ENCODE results near the gene SFR1. TPM values are rescaled to one million over a fixed set of nuclear protein-coding genes. Genes with fewer than 3 reads are reported as not detected.
A peak's percentile ranks its signal among the peaks of the same experiment; 100 is the strongest.

Gene SFR1
- total RNA-seq, 2 experiments from 2014 or later: 13.9 to 14.8 TPM

- peak overlapping the region; percentile 80 for H3K4me2 ChIP-seq (ENCODE audit: low read length)
- POLR2A ChIA-PET: interaction anchor here (0.6 to 2.3 kb wide), 5 partner anchors 43 to 207 kb away, joined by 3 to 10 read pairs (median 4); no protein-coding TSS in a partner anchor
Measured at GRCh38 chr10:104123397-104123796, 1.4 kb downstream of the SFR1 start.

GRCh38 chr10:104127411-104127810, 5.4 kb downstream of the SFR1 start:
- Histone ChIP-seq H4K20me1 (ENCODE audit: insufficient read depth, low read length) (no peaks in the 10 kb centered on the region), H3K79me2 (ENCODE audit: insufficient read depth, low read depth, low read length) (peaks cover 9% of the 10 kb centered on the region; the same call in 1 of the 2 replicates), H3K4me3 (ENCODE audit: low read depth, low read length, poor library complexity, severe bottlenecking) (no peak overlapping the region), H3K9me3 (ENCODE audit: low read length) (no peaks in the 10 kb centered on the region), H3K4me1 (ENCODE audit: insufficient read depth, low read length, poor library complexity, severe bottlenecking) (peaks cover 13% of the 10 kb centered on the region), H3K9me2 (ENCODE audit: insufficient read depth, low read length) (no peaks in the 10 kb centered on the region), H3K4me2 (ENCODE audit: low read length) (no peak overlapping the region), H2AFZ (ENCODE audit: low read length) (no peak overlapping the region), H3K27ac (ENCODE audit: low read depth, low read length, poor library complexity, severe bottlenecking) (no peak overlapping the region), H3K36me3 (ENCODE audit: insufficient read depth, low read length) (peaks cover 7% of the 10 kb centered on the region)
- intact Hi-C loops (cut with micrococcal nuclease; ENCODE audit: unreplicated experiment): no loop called here
- BruUV-seq (replicated peaks): no TSS peak
- ChIA-PET CTCF (ENCODE audit: unreplicated experiment) (no interaction called here), POLR2A (interaction anchor here (1.0 kb wide), 1 partner anchor 15 kb away, joined by 3 read pairs; no protein-coding TSS in a partner anchor)
- peak; percentile 34 for DNase-seq (ENCODE audit: low spot score)
- TF ChIP-seq, protein P1, sequence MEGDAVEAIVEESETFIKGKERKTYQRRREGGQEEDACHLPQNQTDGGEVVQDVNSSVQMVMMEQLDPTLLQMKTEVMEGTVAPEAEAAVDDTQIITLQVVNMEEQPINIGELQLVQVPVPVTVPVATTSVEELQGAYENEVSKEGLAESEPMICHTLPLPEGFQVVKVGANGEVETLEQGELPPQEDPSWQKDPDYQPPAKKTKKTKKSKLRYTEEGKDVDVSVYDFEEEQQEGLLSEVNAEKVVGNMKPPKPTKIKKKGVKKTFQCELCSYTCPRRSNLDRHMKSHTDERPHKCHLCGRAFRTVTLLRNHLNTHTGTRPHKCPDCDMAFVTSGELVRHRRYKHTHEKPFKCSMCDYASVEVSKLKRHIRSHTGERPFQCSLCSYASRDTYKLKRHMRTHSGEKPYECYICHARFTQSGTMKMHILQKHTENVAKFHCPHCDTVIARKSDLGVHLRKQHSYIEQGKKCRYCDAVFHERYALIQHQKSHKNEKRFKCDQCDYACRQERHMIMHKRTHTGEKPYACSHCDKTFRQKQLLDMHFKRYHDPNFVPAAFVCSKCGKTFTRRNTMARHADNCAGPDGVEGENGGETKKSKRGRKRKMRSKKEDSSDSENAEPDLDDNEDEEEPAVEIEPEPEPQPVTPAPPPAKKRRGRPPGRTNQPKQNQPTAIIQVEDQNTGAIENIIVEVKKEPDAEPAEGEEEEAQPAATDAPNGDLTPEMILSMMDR (conservative IDR thresholded peaks at IDR 0.05; ENCODE audit: low read length): peak; percentile 69
- TF ChIP-seq EZH2phosphoT487 (IDR thresholded peaks at IDR 0.05; ENCODE audit: borderline replicate concordance, low read depth, low read length): no peak

More at GRCh38 chr10:104123397-104123796, 1.4 kb downstream of the SFR1 start:
- Histone ChIP-seq H3K27ac (ENCODE audit: low read depth, low read length, poor library complexity, severe bottlenecking) (peak overlapping the region; percentile 67), H3K4me1 (ENCODE audit: insufficient read depth, low read length, poor library complexity, severe bottlenecking) (peaks cover 31% of the 10 kb centered on the region), H3K9me2 (ENCODE audit: insufficient read depth, low read length) (no peaks in the 10 kb centered on the region), H3K4me3 (ENCODE audit: low read depth, low read length, poor library complexity, severe bottlenecking) (peak overlapping the region; percentile 74), H2AFZ (ENCODE audit: low read length) (peak overlapping the region; percentile 16; the same call in 1 of the 2 replicates), H4K20me1 (ENCODE audit: insufficient read depth, low read length) (no peaks in the 10 kb centered on the region), H3K79me2 (ENCODE audit: insufficient read depth, low read depth, low read length) (peaks cover 10% of the 10 kb centered on the region; the same call in 1 of the 2 replicates), H3K36me3 (ENCODE audit: insufficient read depth, low read length) (peaks cover 7% of the 10 kb centered on the region), H3K9me3 (ENCODE audit: low read length) (no peaks in the 10 kb centered on the region)
- TF ChIP-seq, protein P1 (conservative IDR thresholded peaks at IDR 0.05; ENCODE audit: low read length): peak; percentile 85
- TF ChIP-seq EZH2phosphoT487 (IDR thresholded peaks at IDR 0.05; ENCODE audit: borderline replicate concordance, low read depth, low read length): no peak
- peak; percentile 46 for DNase-seq (ENCODE audit: low spot score)
- CTCF ChIA-PET (ENCODE audit: unreplicated experiment): no interaction called here
- no TSS peak for BruUV-seq (replicated peaks)
- intact Hi-C loops (cut with micrococcal nuclease; ENCODE audit: unreplicated experiment): loop anchor here (2.0 to 5.0 kb wide), 5 partner anchors 141 to 411 kb away; partner anchors contain the start of genes CFAP58, GSTO2 and ITPRIP

GRCh38 chr10:104128214-104128613, 6.2 kb downstream of the SFR1 start:
- POLR2A ChIA-PET: no interaction called here
- Histone ChIP-seq H3K27ac (ENCODE audit: low read depth, low read length, poor library complexity, severe bottlenecking) (no peak overlapping the region), H3K9me2 (ENCODE audit: insufficient read depth, low read length) (no peaks in the 10 kb centered on the region), H3K4me2 (ENCODE audit: low read length) (no peak overlapping the region), H3K79me2 (ENCODE audit: insufficient read depth, low read depth, low read length) (peaks cover 1% of the 10 kb centered on the region; the same call in 1 of the 2 replicates), H3K9me3 (ENCODE audit: low read length) (no peaks in the 10 kb centered on the region), H4K20me1 (ENCODE audit: insufficient read depth, low read length) (no peaks in the 10 kb centered on the region), H3K36me3 (ENCODE audit: insufficient read depth, low read length) (peaks cover 7% of the 10 kb centered on the region), H2AFZ (ENCODE audit: low read length) (no peak overlapping the region), H3K4me3 (ENCODE audit: low read depth, low read length, poor library complexity, severe bottlenecking) (no peak overlapping the region), H3K4me1 (ENCODE audit: insufficient read depth, low read length, poor library complexity, severe bottlenecking) (peaks cover 8% of the 10 kb centered on the region)
- CTCF ChIA-PET (ENCODE audit: unreplicated experiment): no interaction called here
- TF ChIP-seq EZH2phosphoT487 (IDR thresholded peaks at IDR 0.05; ENCODE audit: borderline replicate concordance, low read depth, low read length): no peak
- TF ChIP-seq, protein P1 (conservative IDR thresholded peaks at IDR 0.05; ENCODE audit: low read length): no peak
- no peak for DNase-seq (ENCODE audit: low spot score)
- intact Hi-C loops (cut with micrococcal nuclease; ENCODE audit: unreplicated experiment): no loop called here
- BruUV-seq (replicated peaks): no TSS peak
